HL-60/S4 treated with retinoic acid at 250 ng/mL for 4 days and 3 days (cell line): ENCODE data around the gene MAGI1.

ENCODE experiments used
- in situ Hi-C: fragments of 300-500 bp; cut with MboI; formaldehyde crosslinking; loops from 2 replicates; pipeline ENCODE4 v1.7.0; 2022; ENCODE audit warnings: low sequenced_read_pairs

Gene MAGI1

GRCh38 chr3:65406470-65406869 lies 632.2 kb downstream of the MAGI1 start:
- in situ Hi-C loops, result no loop called here

DNA sequence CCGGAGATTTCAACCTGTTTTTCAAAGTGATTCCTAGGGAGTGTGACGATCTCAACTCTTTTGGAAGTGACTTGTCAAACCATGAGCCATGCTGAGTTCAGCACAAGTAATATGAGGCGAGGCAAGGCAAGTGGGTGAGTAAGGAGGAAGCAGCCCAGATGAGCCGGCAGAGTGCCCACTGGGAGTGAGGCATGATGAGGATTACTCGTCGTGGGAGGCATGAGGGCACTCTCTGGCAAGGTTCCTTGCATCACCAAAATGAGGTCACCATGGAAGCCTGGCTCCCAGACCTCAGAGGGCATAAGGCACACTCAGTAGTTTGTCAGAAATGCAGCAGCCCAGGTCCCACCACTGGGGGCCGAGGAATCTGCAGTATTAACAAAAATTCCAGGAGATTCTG lies 636.1 kb downstream of the MAGI1 start:
- in situ Hi-C loops, result no loop called here

- in situ Hi-C loops, result no loop called here
Observed at GRCh38 chr3:65401359-65402305, 637.1 kb downstream of the MAGI1 start.

DNA sequence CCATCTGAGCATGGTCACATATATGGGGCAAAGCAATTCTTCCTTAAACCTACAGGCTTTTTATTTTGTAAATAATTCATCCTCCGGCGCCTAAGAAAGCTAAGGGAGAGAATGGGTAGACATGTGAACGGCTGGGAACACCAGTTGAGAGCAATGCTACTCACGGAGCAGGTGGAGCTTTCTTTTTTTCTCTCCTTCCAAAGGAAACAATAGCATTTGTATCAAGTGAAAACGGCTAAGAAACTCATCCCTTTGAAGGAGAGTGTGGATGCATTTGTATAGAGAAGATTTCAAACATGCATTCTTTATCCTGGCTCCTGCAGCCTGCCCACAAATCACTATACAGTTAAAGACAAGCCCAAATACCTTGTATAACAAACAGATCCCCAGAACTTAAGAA lies 637.8 kb downstream of the MAGI1 start:
- in situ Hi-C loops, result no loop called here

GRCh38 chr3:65398953-65399352 lies 639.8 kb downstream of the MAGI1 start:
- in situ Hi-C loops, result no loop called here

DNA sequence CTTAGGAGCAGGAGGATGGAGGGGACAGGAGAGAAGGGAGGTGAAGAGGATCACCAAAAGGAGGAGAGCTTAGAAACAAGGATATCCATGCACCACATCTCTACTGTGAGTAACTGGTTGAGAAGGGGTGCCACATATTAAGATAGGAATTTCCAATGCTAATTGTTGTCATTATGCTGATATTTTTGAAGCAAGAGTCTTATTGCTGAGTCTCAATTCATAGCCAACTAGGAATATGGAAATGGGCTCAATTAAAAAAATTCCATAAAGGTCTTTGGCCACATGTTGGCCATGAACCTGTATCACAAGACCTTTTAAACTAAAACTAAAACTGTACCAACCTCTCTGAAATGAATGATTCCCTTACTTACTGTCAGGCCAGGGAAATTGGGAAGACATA lies 642.6 kb downstream of the MAGI1 start:
- in situ Hi-C loops, result no loop called here

DNA sequence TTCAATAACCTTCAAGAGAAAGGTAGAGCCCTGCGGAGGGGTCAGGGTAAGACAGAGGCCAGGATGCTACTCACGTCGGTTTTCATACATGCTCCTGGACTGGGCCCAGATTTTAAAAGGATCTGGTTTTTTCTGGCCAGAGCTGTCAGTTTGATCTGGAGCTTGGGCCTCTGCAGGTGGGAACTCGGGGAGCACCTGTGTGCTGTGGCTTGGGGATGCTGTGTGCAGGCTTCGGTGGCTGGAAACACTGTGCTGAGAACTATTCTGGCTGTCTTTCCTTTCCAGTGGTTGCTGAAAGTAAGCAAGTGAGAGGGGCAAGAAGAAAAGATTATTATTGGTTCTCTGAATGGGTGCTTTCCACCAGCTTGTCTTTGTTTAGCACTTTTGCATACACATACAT lies 647.6 kb downstream of the MAGI1 start:
- in situ Hi-C loops, result no loop called here

DNA sequence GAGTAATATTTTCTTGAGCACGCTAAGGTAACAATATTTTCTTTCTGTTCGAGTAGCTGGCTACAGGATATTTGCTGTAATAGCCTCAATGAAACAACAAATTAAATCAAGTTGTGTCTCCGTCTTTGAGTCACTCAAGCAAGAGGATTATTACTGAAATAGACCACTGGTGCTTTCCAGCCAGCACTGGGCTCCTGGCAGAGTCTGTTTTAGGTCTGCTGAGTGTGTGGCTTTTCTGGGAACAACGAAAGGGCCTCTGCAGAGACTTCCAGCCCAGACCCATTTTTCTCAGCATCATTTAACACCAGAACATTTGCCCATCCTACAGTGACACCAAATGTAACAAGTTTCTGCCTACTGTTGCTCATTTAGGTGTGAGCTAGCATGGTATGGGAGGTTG lies 652.9 kb downstream of the MAGI1 start:
- in situ Hi-C loops, result no loop called here

DNA sequence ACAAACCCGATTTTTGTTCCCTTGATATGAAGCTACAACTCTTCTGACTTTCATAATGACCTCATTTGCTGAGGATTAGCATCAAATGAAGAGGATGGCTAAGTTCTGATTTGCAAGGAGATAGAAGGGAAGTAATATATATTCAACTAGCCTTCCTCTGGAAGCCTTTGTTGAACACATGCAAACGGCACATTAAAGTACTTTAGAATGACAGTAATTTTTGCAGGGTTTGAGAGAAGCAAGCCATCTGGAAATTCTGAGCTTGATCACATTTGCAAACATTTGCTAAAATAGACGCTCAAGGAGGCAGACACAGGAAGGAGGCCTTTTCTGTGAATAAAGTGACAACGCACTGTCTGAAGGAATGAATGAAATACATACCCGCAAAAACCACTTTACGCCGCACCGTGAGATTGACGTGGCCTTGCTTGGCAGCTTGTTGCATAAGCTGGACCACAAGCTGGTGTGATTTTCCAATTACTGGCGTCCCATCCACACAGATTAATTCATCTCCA lies 657.2 kb downstream of the MAGI1 start:
- in situ Hi-C loops, result no loop called here

DNA sequence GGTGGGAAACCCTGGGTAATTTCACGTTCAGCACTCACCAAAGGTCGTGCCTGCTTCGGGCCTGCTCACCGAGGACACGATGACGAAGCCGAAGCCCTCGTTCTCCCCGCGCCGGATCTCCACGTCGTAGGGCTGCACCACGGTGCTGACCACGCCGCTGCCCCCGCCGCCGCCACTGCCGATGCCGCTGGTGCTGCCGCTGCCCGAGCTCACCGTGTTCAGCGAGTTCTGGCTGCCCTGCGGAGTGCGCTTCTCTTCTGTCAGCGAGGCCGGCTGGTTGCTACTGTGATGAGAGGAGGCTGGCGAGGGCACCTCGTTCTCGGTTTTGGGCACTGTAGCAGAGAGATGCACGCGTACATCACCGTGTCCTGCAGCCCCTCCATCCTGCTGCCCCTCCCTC lies 659.5 kb downstream of the MAGI1 start:
- in situ Hi-C loops, result no loop called here

DNA sequence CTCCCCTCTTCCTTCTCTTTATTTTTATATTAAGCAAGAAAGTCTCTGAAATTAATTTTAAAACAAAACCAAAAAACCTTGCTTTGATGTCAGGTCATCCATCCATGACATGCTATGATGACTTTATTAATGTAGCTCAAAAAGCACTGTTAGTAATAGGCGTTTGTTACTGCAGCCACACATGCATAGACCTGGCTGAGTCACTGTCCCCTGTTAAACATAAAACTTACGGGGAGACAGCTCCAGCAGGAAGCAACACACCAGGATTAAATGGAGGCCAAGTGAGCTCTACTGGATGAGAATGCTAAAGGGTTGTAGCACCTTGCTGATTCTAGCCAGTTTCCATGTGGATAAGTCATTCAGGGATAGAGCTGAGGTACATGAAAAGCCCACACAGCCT lies 661.1 kb downstream of the MAGI1 start:
- in situ Hi-C loops, result no loop called here

- in situ Hi-C loops, result no loop called here
Observed at GRCh38 chr3:65376426-65376825, 662.3 kb downstream of the MAGI1 start.

DNA sequence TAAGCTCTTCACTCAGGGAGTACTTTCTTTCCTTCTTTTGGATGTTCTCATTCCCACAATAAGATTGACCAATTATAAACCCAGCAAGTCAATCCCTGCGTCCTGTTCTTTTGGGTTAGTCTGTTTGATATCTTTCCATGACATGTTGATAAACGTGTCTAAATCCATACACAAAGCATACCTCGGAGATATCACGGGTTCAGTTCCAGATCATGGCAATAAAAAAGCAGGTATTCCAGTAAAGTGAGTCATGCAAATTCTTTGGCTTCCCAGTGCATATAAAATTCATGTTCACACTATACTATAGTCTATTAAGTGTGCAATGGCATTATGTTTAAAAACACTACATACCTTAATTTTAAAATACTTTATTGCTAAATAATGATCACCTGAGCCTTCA lies 667.7 kb downstream of the MAGI1 start:
- in situ Hi-C loops, result no loop called here

DNA sequence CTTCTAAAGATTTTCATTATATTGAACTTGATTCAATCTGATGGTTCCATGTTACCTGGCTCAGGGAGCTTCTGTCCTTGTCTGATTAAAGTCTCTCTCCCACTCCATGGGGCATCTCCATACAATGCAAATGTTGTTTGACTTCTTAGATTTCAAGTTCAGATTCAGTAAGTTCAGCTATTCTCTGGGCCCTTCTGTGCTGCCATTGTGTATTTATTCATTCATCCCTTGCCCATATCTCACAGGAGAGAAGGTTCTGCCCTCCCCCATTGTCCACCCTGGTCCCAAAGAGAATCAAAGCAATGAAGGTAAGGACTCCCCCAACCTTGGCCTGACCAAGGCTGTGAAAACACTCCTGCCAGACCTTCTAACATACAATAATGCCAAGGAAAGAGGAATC lies 669.9 kb downstream of the MAGI1 start:
- in situ Hi-C loops, result no loop called here

DNA sequence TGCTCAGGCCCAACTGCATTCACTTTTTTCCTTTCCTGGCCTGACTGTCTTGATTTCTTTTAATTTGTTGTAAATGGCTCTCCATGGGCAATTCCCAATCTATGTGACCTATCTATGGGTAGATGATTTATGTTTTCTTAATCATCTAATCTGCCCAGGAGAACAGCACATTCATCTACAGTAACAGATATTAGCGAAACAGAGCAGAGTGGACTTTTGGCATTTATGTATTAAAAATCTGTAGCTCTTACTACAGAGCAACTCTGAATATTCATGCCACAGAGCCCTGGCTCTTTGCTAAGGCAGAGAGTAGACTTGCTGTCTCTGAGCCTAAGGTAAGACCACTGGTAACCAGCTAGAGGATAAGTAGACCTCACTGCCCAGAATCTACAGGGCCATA lies 676.0 kb downstream of the MAGI1 start:
- in situ Hi-C loops, result no loop called here

DNA sequence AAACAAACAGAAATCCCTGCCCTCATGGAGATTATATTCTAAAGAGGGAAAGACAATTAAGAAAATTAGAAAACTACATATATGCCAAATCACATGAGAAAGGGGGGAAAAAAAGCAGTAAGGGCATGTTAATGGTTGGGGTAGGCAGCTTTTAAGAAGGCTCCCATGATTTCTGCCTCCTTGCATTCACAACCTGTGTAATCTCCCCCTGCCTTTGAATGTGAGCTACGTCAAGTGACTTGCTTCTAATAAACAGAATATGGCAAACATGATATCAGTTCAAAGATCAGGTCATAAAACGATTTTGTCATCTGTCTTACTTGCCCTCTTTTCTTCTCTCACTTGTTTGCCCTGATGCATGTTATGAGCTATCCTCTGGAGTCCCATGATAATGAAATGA lies 677.3 kb downstream of the MAGI1 start:
- in situ Hi-C loops, result no loop called here

GRCh38 chr3:65356331-65357248 lies 682.1 kb downstream of the MAGI1 start:
- in situ Hi-C loops, result no loop called here

DNA sequence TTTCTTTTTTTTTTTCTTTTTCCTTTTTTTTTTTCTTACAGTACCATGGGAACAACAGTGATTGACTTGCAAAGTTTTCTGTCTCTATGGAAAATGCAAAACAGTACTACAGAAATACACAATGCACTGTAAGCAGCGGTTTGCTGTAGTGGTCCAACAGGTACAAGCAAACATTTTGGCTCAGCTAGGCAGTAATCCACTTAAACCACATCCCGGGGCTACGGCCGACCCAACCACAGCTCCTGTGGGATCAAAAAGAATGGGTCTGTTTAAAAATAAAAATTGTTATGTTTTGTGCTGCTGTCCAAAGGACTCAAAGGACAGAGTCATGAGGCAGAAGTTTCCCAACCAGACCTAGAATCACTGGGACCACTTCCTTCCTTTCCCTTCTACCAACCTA lies 683.8 kb downstream of the MAGI1 start:
- in situ Hi-C loops, result no loop called here

GRCh38 chr3:65352951-65353350 lies 685.8 kb downstream of the MAGI1 start:
- in situ Hi-C loops, result no loop called here

GRCh38 chr3:65351753-65352152 lies 687.0 kb downstream of the MAGI1 start:
- in situ Hi-C loops, result no loop called here

GRCh38 chr3:65350801-65351476 lies 687.8 kb downstream of the MAGI1 start:
- in situ Hi-C loops, result no loop called here
